GM12878 (cell line): ENCODE results near the gene PRR13. TPM values are rescaled to one million over a fixed set of nuclear protein-coding genes. Genes with fewer than 3 reads are reported as not detected.

Experiments used
- ATAC-seq: fragments of 200-7000 bp; cut with Tn5 transposase; 3 replicates; pipeline ENCODE4 v1.9.1; 2020; ENCODE audit warnings: mild to moderate bottlenecking, moderate library complexity
- BruUV-seq: library from RNA; stranded (reverse); fragments of 400-500 nt; replicated peaks from 2 replicates; lab custom pipeline; 2021; lab: Mats Ljungman, UMichigan
- CTCF ChIA-PET: fragments of 300-600 bp; sonication (Branson Sonifier 250); formaldehyde crosslinking; extraction: SDS; loops from one replicate; lab custom pipeline; 2021; ENCODE audit warnings: inconsistent platforms; lab: Yijun Ruan, JAX
- POLR2A ChIA-PET: fragments of 350-600 bp; formaldehyde crosslinking; extraction: SDS; loops from one replicate; lab custom pipeline; 2021; ENCODE audit warnings: inconsistent platforms; lab: Charles Lee
- RAD21 ChIA-PET: fragments of 300-600 bp; sonication (Branson Sonifier 250); formaldehyde crosslinking; loops from one replicate; lab custom pipeline; 2023; ENCODE audit warnings: antibody characterized with exemption; ENCODE audit not compliant: unreplicated experiment; lab: Charles Lee
- SMC1A ChIA-PET: fragments of 300-600 bp; sonication (Branson Sonifier 250); formaldehyde crosslinking; loops from one replicate; lab custom pipeline; 2023; ENCODE audit not compliant: unreplicated experiment, uncharacterized antibody; lab: Charles Lee
- DNase-seq: peaks from one replicate; pipeline ENCODE4 v3.0.0-alpha.2; 2011; ENCODE audit warnings: low read depth, low spot score
- FAIRE-seq: peaks from 3 replicates; lab custom pipeline; 2011; peaks lifted over from hg19 to GRCh38; lab: Jason Lieb, UNC
- H2AFZ ChIP-seq: 2 replicates; pipeline ENCODE4 v1.6.0; 2011; ENCODE audit warnings: low read depth, low read length, control low read depth; ENCODE audit not compliant: control insufficient read depth
- H3K27ac ChIP-seq: 2 replicates; pipeline ENCODE4 v1.5.1; 2011; ENCODE audit warnings: control low read depth; ENCODE audit not compliant: control insufficient read depth, insufficient read depth
- H3K27me3 ChIP-seq, 2 experiments: replicated peaks in 1 of 2; 2 replicates each; pipeline versions ENCODE4 v1.6.0 to v1.6.1; 2011; ENCODE audit warnings: low read length in 1 of 2; ENCODE audit not compliant: control insufficient read depth in 2 of 2, insufficient read depth in 2 of 2
- H3K36me3 ChIP-seq, 2 experiments: 2 replicates each; pipeline ENCODE4 v1.5.1; 2011; ENCODE audit warnings: low read length in 1 of 2; ENCODE audit not compliant: control insufficient read depth in 2 of 2, insufficient read depth in 2 of 2
- H3K4me1 ChIP-seq: 2 replicates; pipeline ENCODE4 v1.6.1; 2011; ENCODE audit warnings: mild to moderate bottlenecking, low read length, moderate library complexity, mixed read lengths; ENCODE audit not compliant: control insufficient read depth, insufficient read depth
- H3K4me2 ChIP-seq: 2 replicates; pipeline ENCODE4 v1.6.0; 2011; ENCODE audit warnings: control low read depth; ENCODE audit not compliant: control insufficient read depth, insufficient read depth
- H3K4me3 ChIP-seq: fragments of 200-600 bp; sonication (generic); 2 replicates; pipeline ENCODE4 v1.5.1; 2016
- H3K79me2 ChIP-seq: 2 replicates; pipeline ENCODE4 v1.6.0; 2011; ENCODE audit warnings: low read length; ENCODE audit not compliant: control insufficient read depth, insufficient read depth
- H3K9ac ChIP-seq: 2 replicates; pipeline ENCODE4 v1.8.0; 2011; ENCODE audit warnings: low read length, control low read depth, mixed read lengths; ENCODE audit not compliant: control insufficient read depth, insufficient read depth
- H3K9me3 ChIP-seq: replicated peaks from 3 replicates; pipeline ENCODE4 v1.5.1; 2011; ENCODE audit warnings: mild to moderate bottlenecking, low read length; ENCODE audit not compliant: control insufficient read depth, insufficient read depth
- H4K20me1 ChIP-seq: 2 replicates; pipeline ENCODE4 v1.6.0; 2011; ENCODE audit not compliant: control insufficient read depth, insufficient read depth
- CBFB ChIP-seq: IDR thresholded peaks from 2 replicates; pipeline ENCODE4 v1.6.1; 2016; ENCODE audit warnings: antibody characterized with exemption, low read depth
- GATAD2B ChIP-seq: fragments of 450-650 bp; conservative IDR thresholded peaks from 2 replicates; pipeline ENCODE4 v1.6.1; 2017; ENCODE audit warnings: low read depth, mild to moderate bottlenecking, moderate library complexity
- JUND ChIP-seq: IDR thresholded peaks from 2 replicates; pipeline ENCODE4 v1.6.1; 2012; ENCODE audit warnings: low read depth, mild to moderate bottlenecking, low read length, improper control_type of control experiment, moderate library complexity
- LARP7 ChIP-seq: fragments of 450-650 bp; IDR thresholded peaks from 2 replicates; pipeline ENCODE4 v1.6.1; 2017; ENCODE audit warnings: mild to moderate bottlenecking
- NFYA ChIP-seq: IDR thresholded peaks from 2 replicates; pipeline ENCODE4 v1.6.1; 2011; ENCODE audit warnings: low read depth, mild to moderate bottlenecking, low read length, improper control_type of control experiment, borderline replicate concordance
- NRF1 ChIP-seq: conservative IDR thresholded peaks from 2 replicates; pipeline ENCODE4 v1.6.1; 2011; ENCODE audit warnings: mild to moderate bottlenecking, low read depth, low read length, improper control_type of control experiment
- RAD51 ChIP-seq: fragments of 450-650 bp; IDR thresholded peaks from 2 replicates; pipeline ENCODE4 v1.6.1; 2016; ENCODE audit warnings: moderate library complexity, mild to moderate bottlenecking, inconsistent platforms
- RCOR1 ChIP-seq: conservative IDR thresholded peaks from 2 replicates; pipeline ENCODE4 v1.6.1; 2012; ENCODE audit warnings: low read depth, low read length, improper control_type of control experiment
- YBX1 ChIP-seq: fragments of 450-650 bp; IDR thresholded peaks from 2 replicates; pipeline ENCODE4 v1.6.1; 2016; ENCODE audit warnings: antibody characterized with exemption
- ZNF274 ChIP-seq: IDR thresholded peaks from one replicate; pipeline ENCODE4 v1.8.0; 2011; ENCODE audit not compliant: insufficient read length, insufficient read depth
- WGBS: methylation state at CpG from one replicate; pipeline ENCODE4 v1.1.6; 2016; ENCODE audit warnings: low lambda C conversion rate; ENCODE audit not compliant: insufficient replicate concordance, insufficient coverage; ENCODE audit errors: missing lambda C conversion rate; 5-methylcytosine and 5-hydroxymethylcytosine counted together
- in situ Hi-C: fragments of 300-500 bp; cut with MboI; formaldehyde crosslinking; loops from 9 replicates; pipeline ENCODE4 v1.14.3; 2018; ENCODE audit warnings: mixed read lengths
- intact Hi-C: fragments of 100-400 bp; cut with micrococcal nuclease; formaldehyde crosslinking; loops from one replicate; pipeline ENCODE4 v1.14.2; 2022; ENCODE audit not compliant: unreplicated experiment
- polyA plus RNA-seq, 11 experiments: library from polyadenylated mRNA; depleted of rRNA in 4 of 11; unstranded in 6 of 11; stranded (reverse) in 5 of 11; fragments of >200 nt; fragmentation: Nextera tagmentation in 4 of 11; fragmentation: Illumina TruSeq in 1 of 11; extraction: Ambion mirVana in 4 of 11; extraction: Trizol in 1 of 11; gene quantifications; 1 replicate in 1 of 11; 2 replicates in 10 of 11; pipeline versions ENCODE4 v1.2.1 to v1.2.3, GENCODE V29; 2011 to 2016; ENCODE audit warnings: inconsistent platforms in 2 of 11, missing spikeins in 2 of 11, low read depth in 1 of 11
- total RNA-seq, 4 experiments: library from RNA; depleted of rRNA in 3 of 4; stranded (reverse); fragments of >200 nt in 3 of 4; fragmentation: Illumina TruSeq in 1 of 4; extraction: Trizol in 1 of 4; gene quantifications; 2 replicates each; pipeline versions ENCODE4 v1.2.1 to v1.2.3, GENCODE V29; 2013 to 2021
- TF ChIP-seq, protein P1 (sequence below): IDR thresholded peaks from 2 replicates; pipeline ENCODE4 v1.6.1; 2012; ENCODE audit warnings: low read length, inconsistent platforms
- TF ChIP-seq, protein P2 (sequence below): IDR thresholded peaks from 2 replicates; pipeline ENCODE4 v1.6.1; 2012; ENCODE audit warnings: low read depth, low read length, improper control_type of control experiment
- TF ChIP-seq, protein P3 (sequence below): fragments of 450-650 bp; IDR thresholded peaks from 2 replicates; pipeline ENCODE4 v1.6.1; 2017; ENCODE audit warnings: mild to moderate bottlenecking, low read depth, inconsistent platforms; ENCODE audit not compliant: poor library complexity, severe bottlenecking

The PRR13 gene
- total and polyA plus RNA-seq, 10 of the 15 experiments (the other 5 are each of a cell fraction or from before 2014, with no cell fraction given) = 94.2 to 462 (median 276) TPM

DNA sequence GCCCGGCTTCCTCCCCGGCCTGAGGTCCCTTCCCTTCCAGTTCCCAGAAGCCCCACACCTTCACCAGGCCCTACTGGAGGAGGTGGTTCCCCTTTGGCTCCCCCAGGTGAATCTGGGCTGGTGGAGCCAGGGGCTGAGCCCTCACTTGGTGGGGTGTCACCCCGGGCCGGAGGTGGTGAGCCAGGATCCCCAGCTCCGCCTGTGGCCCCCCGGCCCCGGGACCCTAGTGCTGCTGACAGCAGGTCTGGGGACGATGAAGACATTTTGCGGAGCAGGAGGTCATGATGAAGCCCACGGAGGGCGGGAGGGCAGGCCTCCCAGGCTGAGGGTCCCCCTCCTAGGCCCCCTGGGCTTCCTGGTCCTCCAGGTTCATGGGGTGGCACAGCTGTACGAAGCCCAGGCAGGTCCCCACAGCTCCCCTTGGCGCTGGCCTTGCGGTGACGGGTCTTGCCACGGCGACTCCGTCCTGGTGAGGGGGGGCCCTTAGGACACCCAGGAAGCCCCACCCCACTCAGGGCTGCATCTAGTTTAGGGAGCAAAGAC is 41.2 kb downstream of the PRR13 start (continued):
- TF ChIP-seq, protein P1, sequence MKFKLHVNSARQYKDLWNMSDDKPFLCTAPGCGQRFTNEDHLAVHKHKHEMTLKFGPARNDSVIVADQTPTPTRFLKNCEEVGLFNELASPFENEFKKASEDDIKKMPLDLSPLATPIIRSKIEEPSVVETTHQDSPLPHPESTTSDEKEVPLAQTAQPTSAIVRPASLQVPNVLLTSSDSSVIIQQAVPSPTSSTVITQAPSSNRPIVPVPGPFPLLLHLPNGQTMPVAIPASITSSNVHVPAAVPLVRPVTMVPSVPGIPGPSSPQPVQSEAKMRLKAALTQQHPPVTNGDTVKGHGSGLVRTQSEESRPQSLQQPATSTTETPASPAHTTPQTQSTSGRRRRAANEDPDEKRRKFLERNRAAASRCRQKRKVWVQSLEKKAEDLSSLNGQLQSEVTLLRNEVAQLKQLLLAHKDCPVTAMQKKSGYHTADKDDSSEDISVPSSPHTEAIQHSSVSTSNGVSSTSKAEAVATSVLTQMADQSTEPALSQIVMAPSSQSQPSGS = 0 out of 2 replicates have a peak, but pooled peaks have one; percentile 7
- TF ChIP-seq NFYA (no peak), YBX1 (no peak), RAD51 (no peak), ZNF274 (no peak)
- TF ChIP-seq, protein P2, sequence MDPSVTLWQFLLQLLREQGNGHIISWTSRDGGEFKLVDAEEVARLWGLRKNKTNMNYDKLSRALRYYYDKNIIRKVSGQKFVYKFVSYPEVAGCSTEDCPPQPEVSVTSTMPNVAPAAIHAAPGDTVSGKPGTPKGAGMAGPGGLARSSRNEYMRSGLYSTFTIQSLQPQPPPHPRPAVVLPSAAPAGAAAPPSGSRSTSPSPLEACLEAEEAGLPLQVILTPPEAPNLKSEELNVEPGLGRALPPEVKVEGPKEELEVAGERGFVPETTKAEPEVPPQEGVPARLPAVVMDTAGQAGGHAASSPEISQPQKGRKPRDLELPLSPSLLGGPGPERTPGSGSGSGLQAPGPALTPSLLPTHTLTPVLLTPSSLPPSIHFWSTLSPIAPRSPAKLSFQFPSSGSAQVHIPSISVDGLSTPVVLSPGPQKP = no peak
- TF ChIP-seq, all 136 proteins: peak for 5

DNA sequence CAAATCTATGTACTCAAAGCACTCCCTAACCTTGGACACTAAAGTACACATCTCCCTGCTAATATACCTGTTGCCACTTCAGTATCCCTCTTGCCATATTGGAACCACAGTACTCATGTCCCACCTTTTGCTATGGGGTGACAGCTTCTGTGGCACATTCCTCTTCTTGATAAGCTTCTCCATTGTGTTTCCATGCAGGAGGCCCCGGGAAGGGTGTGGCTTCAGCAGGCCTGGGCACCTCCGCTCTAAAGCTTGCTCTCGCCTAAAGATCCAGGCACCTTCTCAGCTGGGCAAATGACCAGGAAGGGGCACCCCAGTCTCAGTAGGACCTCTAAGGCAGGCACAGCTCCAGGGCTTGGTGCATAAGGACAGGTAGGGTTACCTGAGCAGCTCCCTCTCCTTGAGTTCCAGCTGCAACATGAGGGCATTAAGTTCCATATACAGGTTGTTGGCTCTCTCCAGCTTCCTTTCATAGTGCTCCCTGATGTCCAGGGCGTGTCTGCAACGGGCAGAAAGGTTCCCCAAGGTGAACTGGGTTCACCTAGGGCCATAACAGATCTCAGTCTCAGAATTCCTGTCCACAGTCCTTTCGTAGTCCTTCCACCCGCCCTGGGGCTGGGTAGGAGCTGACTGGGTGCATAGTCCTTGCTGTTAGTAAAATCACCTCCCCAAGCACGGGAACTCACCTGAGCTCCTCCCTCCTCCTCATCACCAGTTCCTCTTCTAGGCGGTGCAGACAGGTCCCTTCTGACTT is 41.9 kb downstream of the PRR13 start:
- FAIRE-seq = no peak
- H3K27me3 ChIP-seq = no peaks in the 10 kb centered on the region
- H3K9me3 ChIP-seq = no peaks in the 10 kb centered on the region
- ChIA-PET POLR2A (interaction anchor here (0.7 to 1.3 kb wide), 4 partner anchors 12 to 96 kb away, joined by 3 to 6 read pairs (median 4); no protein-coding TSS in a partner anchor), RAD21 (no interaction called here), CTCF (interaction anchor here (3.5 kb wide), 1 partner anchor 25 kb away, joined by 13 read pairs; no protein-coding TSS in a partner anchor), SMC1A (interaction anchor here (1.0 to 2.3 kb wide), 2 partner anchors 10 to 26 kb away, joined by 3 to 6 read pairs; no protein-coding TSS in a partner anchor)
- H3K4me2 ChIP-seq = no peak overlapping the region
- H3K4me3 ChIP-seq = no peak overlapping the region
- in situ Hi-C loops = no loop called here
- no peak for DNase-seq
- H3K27ac ChIP-seq = no peak overlapping the region
- peak; percentile 4 for ATAC-seq
- no peaks in the 10 kb centered on the region for H3K4me1 ChIP-seq
- no peak overlapping the region for H2AFZ ChIP-seq
- no peak overlapping the region for H3K9ac ChIP-seq
- no TSS peak for BruUV-seq
- intact Hi-C loops = no loop called here
- 62% methylated on average over 9 of the region's 9 CpGs for WGBS
- H4K20me1 ChIP-seq = no peaks in the 10 kb centered on the region
- no peaks in the 10 kb centered on the region for H3K79me2 ChIP-seq
- H3K36me3 ChIP-seq = peaks cover 33 to 51% of the 10 kb centered on the region in 2 experiments
- TF ChIP-seq RCOR1 = no peak
- no peak for TF ChIP-seq JUND
- no peak for TF ChIP-seq NRF1
- TF ChIP-seq CBFB = 0 out of 2 replicates have a peak, but pooled peaks have one; percentile 23
- TF ChIP-seq, protein P1 = peak; percentile 18
- TF ChIP-seq, protein P3, sequence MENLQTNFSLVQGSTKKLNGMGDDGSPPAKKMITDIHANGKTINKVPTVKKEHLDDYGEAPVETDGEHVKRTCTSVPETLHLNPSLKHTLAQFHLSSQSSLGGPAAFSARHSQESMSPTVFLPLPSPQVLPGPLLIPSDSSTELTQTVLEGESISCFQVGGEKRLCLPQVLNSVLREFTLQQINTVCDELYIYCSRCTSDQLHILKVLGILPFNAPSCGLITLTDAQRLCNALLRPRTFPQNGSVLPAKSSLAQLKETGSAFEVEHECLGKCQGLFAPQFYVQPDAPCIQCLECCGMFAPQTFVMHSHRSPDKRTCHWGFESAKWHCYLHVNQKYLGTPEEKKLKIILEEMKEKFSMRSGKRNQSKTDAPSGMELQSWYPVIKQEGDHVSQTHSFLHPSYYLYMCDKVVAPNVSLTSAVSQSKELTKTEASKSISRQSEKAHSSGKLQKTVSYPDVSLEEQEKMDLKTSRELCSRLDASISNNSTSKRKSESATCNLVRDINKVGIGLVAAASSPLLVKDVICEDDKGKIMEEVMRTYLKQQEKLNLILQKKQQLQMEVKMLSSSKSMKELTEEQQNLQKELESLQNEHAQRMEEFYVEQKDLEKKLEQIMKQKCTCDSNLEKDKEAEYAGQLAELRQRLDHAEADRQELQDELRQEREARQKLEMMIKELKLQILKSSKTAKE = no peak
- no peak for TF ChIP-seq LARP7
- TF ChIP-seq GATAD2B = no peak
